Measurements from ENCODE around the gene NOP14. TPM values are rescaled to one million over a fixed set of nuclear protein-coding genes. Genes with fewer than 3 reads are reported as not detected.

The NOP14 gene
- total and polyA plus RNA-seq, 8 donors, result 11.7 to 68.7 (median 18.1) TPM

GRCh38 chr4:2981256-2981819 is 18.1 kb upstream of the NOP14 start:
- no peak for TF ChIP-seq CTCF (IDR thresholded peaks at IDR 0.05)
- no peak for TF ChIP-seq EP300 (IDR thresholded peaks at IDR 0.05)
- intact Hi-C loops (cut with DNase I; ENCODE audit: low total_unique reads), result no loop called here
- no peaks in the 10 kb centered on the region for H3K36me3 ChIP-seq
- 73 to 90% (median 87%) methylated on average over 4 of the region's 4 CpGs for WGBS, 5 donors
- DNase-seq, result no peak
- H3K4me1 ChIP-seq, result no peaks in the 10 kb centered on the region
- no peaks in the 10 kb centered on the region for H3K27me3 ChIP-seq
- no peak overlapping the region for H3K4me3 ChIP-seq
- peaks cover 0 to 15% (median 10%) of the 10 kb centered on the region in 4 donors for H3K9me3 ChIP-seq
- no peak overlapping the region for H3K27ac ChIP-seq

DNA sequence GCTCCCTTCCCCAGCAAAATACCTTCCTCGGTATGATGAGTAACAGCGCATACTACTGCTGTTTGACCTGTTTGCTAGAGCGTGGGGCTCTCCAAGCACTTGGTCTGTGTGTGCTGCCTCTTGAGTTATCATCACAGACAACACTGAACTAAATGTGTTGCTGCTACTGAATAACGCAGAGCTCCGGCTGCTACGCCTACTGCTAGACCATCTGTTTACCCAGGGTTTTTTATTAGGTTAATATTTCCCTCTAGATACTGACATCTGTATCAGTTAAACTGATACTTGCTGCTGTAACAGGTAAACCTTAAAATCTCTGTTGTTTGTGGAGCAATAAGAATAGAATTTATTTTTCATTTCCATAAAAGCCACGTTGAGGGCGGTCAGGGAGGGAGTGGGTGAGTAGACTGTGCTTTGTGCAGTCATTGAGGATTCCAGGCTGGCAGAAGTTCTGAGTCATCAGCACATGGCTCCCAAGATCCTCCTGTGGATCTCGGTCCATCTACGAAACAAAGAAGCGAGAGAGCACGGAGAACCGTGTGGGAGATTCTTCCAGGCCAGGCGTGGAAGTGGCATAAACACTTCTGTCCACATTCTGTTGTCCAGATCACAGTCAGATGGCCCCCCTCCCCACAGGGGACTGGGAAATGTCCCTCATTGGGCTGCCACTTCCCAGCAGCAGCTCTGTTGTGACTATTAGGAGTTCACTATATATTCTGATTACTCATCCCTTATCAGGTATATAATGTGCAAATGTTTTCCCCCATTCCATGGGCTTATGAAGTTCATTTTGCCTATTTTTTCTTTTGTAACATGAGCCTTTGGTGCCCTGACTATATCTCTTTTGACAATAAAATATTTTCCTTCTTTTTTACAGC is 14.2 kb upstream of the NOP14 start:
- peak in 1 of 2 donors; percentile 28 for DNase-seq
- no peak for TF ChIP-seq POLR2A (IDR thresholded peaks at IDR 0.05)
- no peak for TF ChIP-seq POLR2AphosphoS5 (IDR thresholded peaks at IDR 0.05)
- no peak for TF ChIP-seq CTCF (IDR thresholded peaks at IDR 0.05)
- no peak for TF ChIP-seq EP300 (IDR thresholded peaks at IDR 0.05)
- Histone ChIP-seq H3K4me1 (no peaks in the 10 kb centered on the region), H3K27ac (no peak overlapping the region), H3K27me3 (no peaks in the 10 kb centered on the region), H3K9me3 (peaks cover 0 to 15% (median 10%) of the 10 kb centered on the region in 4 donors), H3K36me3 (no peaks in the 10 kb centered on the region), H3K4me3 (no peak overlapping the region)
- WGBS, 5 donors, result 80 to 87% (median 82%) methylated on average over 14 of the region's 14 CpGs
- intact Hi-C loops (cut with DNase I; ENCODE audit: low total_unique reads), result no loop called here

GRCh38 chr4:2971275-2971674 is 8.1 kb upstream of the NOP14 start:
- WGBS, 5 donors, result 90 to 96% (median 93%) methylated on average over 3 of the region's 3 CpGs
- intact Hi-C loops (cut with DNase I; ENCODE audit: low total_unique reads), result no loop called here
- Histone ChIP-seq H3K27me3 (no peaks in the 10 kb centered on the region), H3K36me3 (no peaks in the 10 kb centered on the region), H3K4me1 (no peaks in the 10 kb centered on the region), H3K4me3 (no peak overlapping the region), H3K9me3 (no peaks in the 10 kb centered on the region), H3K27ac (no peak overlapping the region)
- TF ChIP-seq POLR2A (IDR thresholded peaks at IDR 0.05) (no peak), EP300 (IDR thresholded peaks at IDR 0.05) (no peak), CTCF (IDR thresholded peaks at IDR 0.05) (no peak), POLR2AphosphoS5 (IDR thresholded peaks at IDR 0.05) (no peak)
- DNase-seq, result no peak

- Histone ChIP-seq H3K36me3 (no peaks in the 10 kb centered on the region), H3K27ac (no peak overlapping the region), H3K27me3 (no peaks in the 10 kb centered on the region), H3K4me3 (no peak overlapping the region), H3K4me1 (peaks cover 6 to 17% (median 11%) of the 10 kb centered on the region in 4 donors), H3K9me3 (no peaks in the 10 kb centered on the region)
- intact Hi-C loops (cut with DNase I; ENCODE audit: low total_unique reads), result no loop called here
- no peak for DNase-seq
- WGBS, 5 donors, result 69 to 80% (median 75%) methylated on average over 3 of the region's 3 CpGs
- TF ChIP-seq EP300 (IDR thresholded peaks at IDR 0.05) (no peak), POLR2AphosphoS5 (IDR thresholded peaks at IDR 0.05) (no peak), CTCF (IDR thresholded peaks at IDR 0.05) (no peak), POLR2A (IDR thresholded peaks at IDR 0.05) (no peak)
Observed at GRCh38 chr4:2968381-2968780, 5.2 kb upstream of the NOP14 start.

Data from stomach (tissue), 9 donors.